ENCODE results near the gene ATP5F1E.

Gene ATP5F1E

GRCh38 chr20:59001449-59002171 is 30.5 kb downstream of the ATP5F1E start:
- H3K36me3 ChIP-seq (ENCODE audit: insufficient read depth, low read length), result no peaks in the 10 kb centered on the region
- no peaks in the 10 kb centered on the region for H3K27me3 ChIP-seq (ENCODE audit: insufficient read depth, low read length, poor library complexity, severe bottlenecking)
- H3F3A ChIP-seq (ENCODE audit: low read depth), result no peaks in the 10 kb centered on the region
- TF ChIP-seq EZH2phosphoT487 (IDR thresholded peaks at IDR 0.05; ENCODE audit: borderline replicate concordance), result no peak
- no peak for TF ChIP-seq CTCF (conservative IDR thresholded peaks at IDR 0.05; ENCODE audit: low read length)
- no peak overlapping the region for H3K4me3 ChIP-seq (ENCODE audit: low read length, poor library complexity, severe bottlenecking)
- H3K9me2 ChIP-seq (replicated peaks; ENCODE audit: low read depth, low read length), result no peaks in the 10 kb centered on the region
- peaks cover 13% of the 10 kb centered on the region for H3K4me1 ChIP-seq (ENCODE audit: insufficient read depth, low read length, poor library complexity, severe bottlenecking)
- H3K4me2 ChIP-seq (ENCODE audit: low read depth, low read length, poor library complexity, severe bottlenecking), result no peak overlapping the region
- H3K9me3 ChIP-seq (ENCODE audit: insufficient read depth, low read depth, low read length), result no peaks in the 10 kb centered on the region
- no peak overlapping the region for H2AFZ ChIP-seq (ENCODE audit: low read length)
- no peak overlapping the region for H3K9ac ChIP-seq (ENCODE audit: low read depth, low read length, poor library complexity, severe bottlenecking)
- no peaks in the 10 kb centered on the region for H3K79me2 ChIP-seq (ENCODE audit: insufficient read depth, low read length)
- no peaks in the 10 kb centered on the region for H4K20me1 ChIP-seq (ENCODE audit: insufficient read depth, low read length, poor library complexity, severe bottlenecking)

- H2AFZ ChIP-seq (ENCODE audit: low read length), result no peak overlapping the region
- H3K79me2 ChIP-seq (ENCODE audit: insufficient read depth, low read length), result no peaks in the 10 kb centered on the region
- peaks cover 13% of the 10 kb centered on the region for H3K4me1 ChIP-seq (ENCODE audit: insufficient read depth, low read length, poor library complexity, severe bottlenecking)
- H4K20me1 ChIP-seq (ENCODE audit: insufficient read depth, low read length, poor library complexity, severe bottlenecking), result no peaks in the 10 kb centered on the region
- no peaks in the 10 kb centered on the region for H3K9me3 ChIP-seq (ENCODE audit: insufficient read depth, low read depth, low read length)
- 0 out of 2 replicates have a peak, but pooled peaks cover 5% of the 10 kb centered on the region for H3K36me3 ChIP-seq (ENCODE audit: insufficient read depth, low read length)
- no peak overlapping the region for H3K4me2 ChIP-seq (ENCODE audit: low read depth, low read length, poor library complexity, severe bottlenecking)
- H3K4me3 ChIP-seq (ENCODE audit: low read length, poor library complexity, severe bottlenecking), result no peak overlapping the region
- H3K9me2 ChIP-seq (replicated peaks; ENCODE audit: low read depth, low read length), result no peaks in the 10 kb centered on the region
- H3F3A ChIP-seq (ENCODE audit: low read depth), result no peaks in the 10 kb centered on the region
- TF ChIP-seq CTCF (conservative IDR thresholded peaks at IDR 0.05; ENCODE audit: low read length) (no peak), EZH2phosphoT487 (IDR thresholded peaks at IDR 0.05; ENCODE audit: borderline replicate concordance) (no peak)
- no peak overlapping the region for H3K9ac ChIP-seq (ENCODE audit: low read depth, low read length, poor library complexity, severe bottlenecking)
- no peaks in the 10 kb centered on the region for H3K27me3 ChIP-seq (ENCODE audit: insufficient read depth, low read length, poor library complexity, severe bottlenecking)
Observed at GRCh38 chr20:59001068-59001448, 31.1 kb downstream of the ATP5F1E start.

GRCh38 chr20:59000326-59000725 is 31.8 kb downstream of the ATP5F1E start:
- Histone ChIP-seq H3F3A (ENCODE audit: low read depth) (no peaks in the 10 kb centered on the region), H3K27me3 (ENCODE audit: insufficient read depth, low read length, poor library complexity, severe bottlenecking) (no peaks in the 10 kb centered on the region), H3K9me2 (replicated peaks; ENCODE audit: low read depth, low read length) (no peaks in the 10 kb centered on the region), H3K4me3 (ENCODE audit: low read length, poor library complexity, severe bottlenecking) (no peak overlapping the region), H3K36me3 (ENCODE audit: insufficient read depth, low read length) (peaks cover 11% of the 10 kb centered on the region; the same call in 1 of the 2 replicates), H3K4me2 (ENCODE audit: low read depth, low read length, poor library complexity, severe bottlenecking) (no peak overlapping the region), H2AFZ (ENCODE audit: low read length) (no peak overlapping the region), H3K9ac (ENCODE audit: low read depth, low read length, poor library complexity, severe bottlenecking) (no peak overlapping the region), H4K20me1 (ENCODE audit: insufficient read depth, low read length, poor library complexity, severe bottlenecking) (no peaks in the 10 kb centered on the region), H3K4me1 (ENCODE audit: insufficient read depth, low read length, poor library complexity, severe bottlenecking) (peaks cover 13% of the 10 kb centered on the region), H3K79me2 (ENCODE audit: insufficient read depth, low read length) (no peaks in the 10 kb centered on the region), H3K9me3 (ENCODE audit: insufficient read depth, low read depth, low read length) (no peaks in the 10 kb centered on the region)
- TF ChIP-seq CTCF (conservative IDR thresholded peaks at IDR 0.05; ENCODE audit: low read length) (no peak), EZH2phosphoT487 (IDR thresholded peaks at IDR 0.05; ENCODE audit: borderline replicate concordance) (no peak)
